Vagina (tissue), 2 donors: ENCODE measurements around the gene SCML1. TPM values are rescaled to one million over a fixed set of nuclear protein-coding genes. Genes with fewer than 3 reads are reported as not detected.

Experiments used
- DNase-seq, 2 donors: peaks; one replicate each; pipeline ENCODE4 v3.0.0-alpha.2; 2017; ENCODE audit errors: extremely low spot score in 2 of 2
- H3K27ac ChIP-seq: fragments of 200-600 bp; sonication (generic); one replicate; pipeline ENCODE4 v1.5.1; 2019
- H3K27me3 ChIP-seq: fragments of 200-600 bp; sonication (generic); one replicate; pipeline ENCODE4 v1.5.1; 2019
- H3K36me3 ChIP-seq, 2 donors: fragments of 200-600 bp; sonication (generic); one replicate each; pipeline ENCODE4 v1.5.1; 2017 to 2019
- H3K4me1 ChIP-seq: fragments of 200-600 bp; sonication (generic); one replicate; pipeline ENCODE4 v1.5.1; 2019
- H3K4me3 ChIP-seq, 2 donors: fragments of 200-600 bp; sonication (generic); 1 replicate in 1 of 2; 2 replicates in 1 of 2; pipeline ENCODE4 v1.5.1; 2016 to 2019
- H3K9me3 ChIP-seq: fragments of 200-600 bp; sonication (generic); one replicate; pipeline ENCODE4 v1.5.1; 2019
- CTCF ChIP-seq, 3 experiments: fragments of 450-650 bp in 2 of 3; fragments of 200-600 bp in 1 of 3; sonication (generic) in 1 of 3; IDR thresholded peaks; one replicate each; pipeline ENCODE4 v1.5.1; 2017 to 2019; ENCODE audit warnings: antibody characterized with exemption in 3 of 3, mild to moderate bottlenecking in 2 of 3, moderate library complexity in 2 of 3
- POLR2A ChIP-seq, 2 donors: fragments of 450-650 bp; IDR thresholded peaks; one replicate each; pipeline ENCODE4 v1.6.1; 2017; ENCODE audit warnings: antibody characterized with exemption in 2 of 2, mild to moderate bottlenecking in 2 of 2, moderate library complexity in 2 of 2
- POLR2AphosphoS5 ChIP-seq, 2 donors: sonication (generic); formaldehyde crosslinking; IDR thresholded peaks; one replicate each; pipeline ENCODE4 v1.9.0; 2017; ENCODE audit warnings: antibody characterized with exemption in 2 of 2, mild to moderate bottlenecking in 2 of 2, low read depth in 1 of 2; ENCODE audit not compliant: insufficient read depth in 1 of 2
- intact Hi-C: fragments of 100-400 bp; cut with DNase I; formaldehyde crosslinking; loops from one replicate; pipeline ENCODE4 v1.15.1; 2023
- total RNA-seq: library from RNA; depleted of rRNA; stranded (reverse); fragments of >200 nt; gene quantifications from one replicate; pipeline ENCODE4 v1.2.3, GENCODE V29; 2016

Gene SCML1
- total RNA-seq, 1 donor from 2014 or later, result 11.8 TPM

- Histone ChIP-seq H3K4me1 (no peaks in the 10 kb centered on the region), H3K27me3 (no peaks in the 10 kb centered on the region), H3K4me3 (no peak overlapping the region), H3K9me3 (no peaks in the 10 kb centered on the region), H3K27ac (no peak overlapping the region), H3K36me3 (no peaks in the 10 kb centered on the region)
- no peak for DNase-seq
- intact Hi-C loops, result no loop called here
- TF ChIP-seq CTCF (IDR thresholded peaks at IDR 0.05), result no peak
- TF ChIP-seq POLR2A (IDR thresholded peaks at IDR 0.05), result no peak
- TF ChIP-seq POLR2AphosphoS5 (IDR thresholded peaks at IDR 0.05; ENCODE audit: insufficient read depth in 1 of 2, low read depth in 1 of 2), result no peak
Measured at GRCh38 chrX:17741123-17741511, 3.8 kb downstream of the SCML1 start.

- H3K4me3 ChIP-seq, result no peak overlapping the region
- no peaks in the 10 kb centered on the region for H3K4me1 ChIP-seq
- no peak for TF ChIP-seq POLR2AphosphoS5 (IDR thresholded peaks at IDR 0.05; ENCODE audit: insufficient read depth in 1 of 2, low read depth in 1 of 2)
- no peak for TF ChIP-seq POLR2A (IDR thresholded peaks at IDR 0.05)
- no peak for TF ChIP-seq CTCF (IDR thresholded peaks at IDR 0.05)
- H3K36me3 ChIP-seq, result no peaks in the 10 kb centered on the region
- intact Hi-C loops, result no loop called here
- no peaks in the 10 kb centered on the region for H3K27me3 ChIP-seq
- H3K9me3 ChIP-seq, result no peaks in the 10 kb centered on the region
- H3K27ac ChIP-seq, result no peak overlapping the region
- no peak for DNase-seq
Measured at GRCh38 chrX:17743913-17744312, 6.6 kb downstream of the SCML1 start.

- Histone ChIP-seq H3K36me3 (peaks cover 0 to 2% of the 10 kb centered on the region in 2 donors), H3K4me1 (no peaks in the 10 kb centered on the region), H3K27me3 (no peaks in the 10 kb centered on the region), H3K27ac (no peak overlapping the region), H3K9me3 (no peaks in the 10 kb centered on the region), H3K4me3 (no peak overlapping the region)
- no peak for DNase-seq
- no peak for TF ChIP-seq POLR2AphosphoS5 (IDR thresholded peaks at IDR 0.05; ENCODE audit: insufficient read depth in 1 of 2, low read depth in 1 of 2)
- TF ChIP-seq POLR2A (IDR thresholded peaks at IDR 0.05), result no peak
- no peak for TF ChIP-seq CTCF (IDR thresholded peaks at IDR 0.05)
- intact Hi-C loops, result no loop called here
Measured at GRCh38 chrX:17744896-17745523, 7.7 kb downstream of the SCML1 start.

- Histone ChIP-seq H3K27ac (no peak overlapping the region), H3K4me1 (no peaks in the 10 kb centered on the region), H3K27me3 (no peaks in the 10 kb centered on the region), H3K4me3 (no peak overlapping the region), H3K36me3 (peaks cover 0 to 9% of the 10 kb centered on the region in 2 donors), H3K9me3 (no peaks in the 10 kb centered on the region)
- TF ChIP-seq CTCF (IDR thresholded peaks at IDR 0.05), result no peak
- TF ChIP-seq POLR2AphosphoS5 (IDR thresholded peaks at IDR 0.05; ENCODE audit: insufficient read depth in 1 of 2, low read depth in 1 of 2), result no peak
- no peak for TF ChIP-seq POLR2A (IDR thresholded peaks at IDR 0.05)
- no peak for DNase-seq
- intact Hi-C loops, result no loop called here
Measured at GRCh38 chrX:17747692-17748091, 10.4 kb downstream of the SCML1 start.

GRCh38 chrX:17748684-17749083 is 11.4 kb downstream of the SCML1 start:
- Histone ChIP-seq H3K27me3 (no peaks in the 10 kb centered on the region), H3K4me3 (no peak overlapping the region), H3K4me1 (no peaks in the 10 kb centered on the region), H3K36me3 (peaks cover 0 to 9% of the 10 kb centered on the region in 2 donors), H3K9me3 (no peaks in the 10 kb centered on the region), H3K27ac (no peak overlapping the region)
- no peak for DNase-seq
- no peak for TF ChIP-seq POLR2AphosphoS5 (IDR thresholded peaks at IDR 0.05; ENCODE audit: insufficient read depth in 1 of 2, low read depth in 1 of 2)
- TF ChIP-seq CTCF (IDR thresholded peaks at IDR 0.05), result no peak
- no peak for TF ChIP-seq POLR2A (IDR thresholded peaks at IDR 0.05)
- intact Hi-C loops, result no loop called here
